GM12872 (cell line): ENCODE measurements around the gene TBCE.

Source experiments
- CTCF ChIP-seq: IDR thresholded peaks from 3 replicates; pipeline ENCODE4 v1.5.1; 2011; ENCODE audit warnings: low read depth, mild to moderate bottlenecking, low read length, moderate library complexity; ENCODE audit not compliant: insufficient read depth

Gene TBCE

GRCh38 chr1:235470741-235471439 lies 103.7 kb downstream of the TBCE start:
- TF ChIP-seq CTCF: no peak

- no peak for TF ChIP-seq CTCF
Measured at GRCh38 chr1:235473806-235474205, 106.6 kb downstream of the TBCE start.

- no peak for TF ChIP-seq CTCF
Measured at GRCh38 chr1:235483090-235483489, 115.9 kb downstream of the TBCE start.

- no peak for TF ChIP-seq CTCF
Measured at GRCh38 chr1:235485558-235485957, 118.3 kb downstream of the TBCE start.

GRCh38 chr1:235486321-235486720 lies 119.1 kb downstream of the TBCE start:
- TF ChIP-seq CTCF: no peak

- TF ChIP-seq CTCF: no peak
Measured at GRCh38 chr1:235491644-235492043, 124.4 kb downstream of the TBCE start.

- TF ChIP-seq CTCF: no peak
Measured at GRCh38 chr1:235494531-235494930, 127.3 kb downstream of the TBCE start.
